Measurements from ENCODE around the gene ATOX1.

The ATOX1 gene

DNA sequence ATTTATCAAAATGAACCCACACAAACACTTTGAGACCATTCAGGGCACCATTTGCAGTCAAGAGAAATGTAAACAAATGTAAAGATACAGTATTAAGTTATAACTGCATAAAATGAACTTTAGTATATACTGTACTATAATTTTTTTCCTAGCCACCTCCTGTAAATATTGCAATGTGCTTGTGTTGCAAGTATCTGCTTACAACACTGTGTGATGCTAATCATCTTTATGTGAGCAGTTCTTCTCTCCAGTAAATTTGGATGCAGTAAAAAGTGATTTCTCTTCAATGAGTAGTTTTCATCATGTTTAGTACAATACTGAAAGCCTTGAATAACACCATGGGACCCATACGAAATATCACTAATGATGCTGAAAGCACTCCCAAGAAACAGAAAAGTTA is 22.8 kb upstream of the ATOX1 start:
- Histone ChIP-seq H3K4me1 (peaks cover 76% of the 10 kb centered on the region), H3K9ac (no peak overlapping the region), H4K20me1 (peaks cover 100% of the 10 kb centered on the region), H3K4me2 (no peak overlapping the region), H3K4me3 (no peak overlapping the region), H3K9me3 (no peaks in the 10 kb centered on the region), H3K27me3 (no peaks in the 10 kb centered on the region), H3K36me3 (peaks cover 54% of the 10 kb centered on the region), H3K27ac (no peak overlapping the region)
- no peak for TF ChIP-seq Cebpa-rat (IDR thresholded peaks at IDR 0.05)

DNA sequence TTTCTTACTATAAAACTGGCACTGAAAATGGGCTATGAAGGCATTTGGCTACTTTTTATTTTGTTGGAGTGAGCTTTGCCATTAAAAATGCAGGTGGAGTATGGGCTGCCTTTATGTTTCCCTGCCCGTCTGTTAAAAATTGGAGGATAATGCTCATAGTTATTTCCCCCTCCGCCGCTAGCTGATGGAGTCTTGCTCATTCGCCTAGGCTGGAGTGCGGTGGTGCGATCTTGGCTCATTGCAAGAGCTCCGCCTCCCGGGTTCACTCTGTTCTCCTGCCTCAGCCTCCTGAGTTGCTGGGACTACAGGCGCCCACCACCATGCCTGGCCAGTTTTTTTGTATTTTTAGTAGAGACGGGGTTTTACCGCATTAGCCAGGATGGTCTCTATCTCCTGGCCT is 21.9 kb upstream of the ATOX1 start:
- Histone ChIP-seq H3K36me3 (peaks cover 52% of the 10 kb centered on the region), H4K20me1 (peaks cover 100% of the 10 kb centered on the region), H3K9me3 (no peaks in the 10 kb centered on the region)

DNA sequence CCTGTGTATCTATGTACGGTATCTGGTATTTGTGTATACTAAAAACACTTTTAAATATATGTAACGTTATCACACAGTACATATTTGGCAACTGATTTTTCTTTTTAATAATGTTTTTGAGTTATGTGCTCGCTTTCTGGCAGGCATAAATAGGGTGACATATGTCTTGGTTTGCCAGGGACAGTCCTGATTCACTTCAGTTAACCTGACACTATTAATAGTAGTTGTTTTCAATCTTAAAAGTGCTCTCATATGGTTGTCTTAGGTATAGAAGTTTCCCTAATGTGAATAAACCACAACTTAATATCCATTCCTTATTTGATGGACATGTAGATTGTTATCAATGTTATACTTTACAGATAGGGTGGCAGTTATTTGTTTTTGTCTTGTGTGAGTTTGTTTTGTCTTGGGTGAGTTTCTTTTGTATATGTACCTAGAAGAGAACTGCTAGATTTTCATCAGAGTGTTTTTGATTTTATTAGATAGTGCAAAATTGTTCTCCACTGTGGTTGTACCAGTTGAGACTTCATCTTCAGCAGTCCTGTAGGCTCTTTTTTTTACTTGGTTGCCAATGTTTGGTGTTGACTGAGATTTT is 21.2 kb upstream of the ATOX1 start:
- no peak overlapping the region for H3K4me3 ChIP-seq
- no peaks in the 10 kb centered on the region for H3K27me3 ChIP-seq
- no peak overlapping the region for H3K9ac ChIP-seq
- H3K9me3 ChIP-seq, result no peaks in the 10 kb centered on the region
- peaks cover 49% of the 10 kb centered on the region for H3K36me3 ChIP-seq
- peaks cover 87% of the 10 kb centered on the region for H3K4me1 ChIP-seq
- H3K27ac ChIP-seq, result no peak overlapping the region
- peaks cover 100% of the 10 kb centered on the region for H4K20me1 ChIP-seq
- H3K4me2 ChIP-seq, result peak overlapping the region; percentile 25; the same call in 1 of the 2 replicates
- TF ChIP-seq Cebpa-rat (IDR thresholded peaks at IDR 0.05), result no peak

More for the DNA sequence above, 21.9 kb upstream of the ATOX1 start:
- Histone ChIP-seq H3K4me1 (peaks cover 85% of the 10 kb centered on the region), H3K27me3 (no peaks in the 10 kb centered on the region), H3K4me2 (peak overlapping the region; percentile 11; the same call in 1 of the 2 replicates), H3K4me3 (no peak overlapping the region), H3K27ac (no peak overlapping the region), H3K9ac (no peak overlapping the region)
- TF ChIP-seq Cebpa-rat (IDR thresholded peaks at IDR 0.05), result no peak

DNA sequence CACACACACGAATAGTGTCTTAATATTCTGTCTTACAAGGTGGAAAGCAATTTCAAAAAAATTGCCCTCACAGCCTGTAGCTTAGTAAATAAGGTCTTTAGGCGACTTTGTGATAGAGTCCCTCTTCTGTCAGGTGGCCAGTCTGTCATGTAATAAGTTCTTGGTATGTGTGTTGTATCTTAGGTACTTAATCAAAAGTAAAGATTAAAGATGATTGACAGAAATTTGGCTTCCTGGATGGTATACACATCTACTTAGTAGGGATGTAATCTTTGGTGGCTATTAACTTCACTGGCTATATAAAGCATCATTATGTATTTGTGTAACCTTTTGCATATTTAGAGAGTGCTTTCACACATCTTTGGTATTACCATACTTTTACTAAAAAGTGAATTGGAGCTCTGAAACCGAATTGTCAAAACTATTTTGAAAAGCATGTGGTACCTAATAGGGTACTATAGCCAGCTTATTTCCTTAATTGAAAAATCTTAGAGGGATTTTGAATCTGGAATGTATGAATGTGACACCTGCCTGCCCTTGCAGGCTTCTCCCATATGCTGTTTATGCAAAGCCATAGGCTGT is 16.7 kb upstream of the ATOX1 start:
- H3K9ac ChIP-seq, result no peak overlapping the region; the same call in 1 of the 2 replicates
- no peak overlapping the region for H3K27ac ChIP-seq
- peak overlapping the region; percentile 93 for H3K4me3 ChIP-seq
- H3K4me2 ChIP-seq, result peak overlapping the region; percentile 80
- no peaks in the 10 kb centered on the region for H3K9me3 ChIP-seq
- peaks cover 81% of the 10 kb centered on the region for H4K20me1 ChIP-seq
- no peaks in the 10 kb centered on the region for H3K27me3 ChIP-seq
- peaks cover 59% of the 10 kb centered on the region for H3K4me1 ChIP-seq
- H3K36me3 ChIP-seq, result peaks cover 39% of the 10 kb centered on the region
- TF ChIP-seq Cebpa-rat (IDR thresholded peaks at IDR 0.05), result no peak

DNA sequence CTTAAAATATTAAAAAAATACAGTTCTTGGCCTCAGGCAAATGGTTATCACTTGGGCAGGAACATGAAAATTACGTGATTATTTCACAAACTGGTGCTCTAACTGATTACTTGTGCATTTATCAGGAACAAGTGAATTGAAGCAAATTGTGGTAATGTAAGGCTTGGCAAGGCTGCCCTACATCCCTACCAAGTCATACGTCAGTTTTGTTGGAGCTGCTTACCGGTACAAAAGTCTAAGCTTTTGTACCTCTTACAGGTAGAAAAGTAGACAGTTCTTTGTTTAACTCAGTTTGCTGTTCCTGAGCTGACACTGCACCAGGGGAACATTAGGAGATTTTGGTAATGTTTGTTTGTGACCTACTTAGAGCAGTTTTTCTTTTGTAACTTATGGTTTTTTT is 15.5 kb upstream of the ATOX1 start:
- H3K9me3 ChIP-seq, result no peaks in the 10 kb centered on the region
- no peak overlapping the region for H3K27ac ChIP-seq
- H3K36me3 ChIP-seq, result peaks cover 30% of the 10 kb centered on the region
- H3K4me3 ChIP-seq, result peak overlapping the region; percentile 93
- H3K4me2 ChIP-seq, result peak overlapping the region; percentile 80
- peaks cover 58% of the 10 kb centered on the region for H3K4me1 ChIP-seq
- peaks cover 70% of the 10 kb centered on the region for H4K20me1 ChIP-seq
- H3K9ac ChIP-seq, result peak overlapping the region; percentile 98
- TF ChIP-seq Cebpa-rat (IDR thresholded peaks at IDR 0.05), result no peak
- no peaks in the 10 kb centered on the region for H3K27me3 ChIP-seq

DNA sequence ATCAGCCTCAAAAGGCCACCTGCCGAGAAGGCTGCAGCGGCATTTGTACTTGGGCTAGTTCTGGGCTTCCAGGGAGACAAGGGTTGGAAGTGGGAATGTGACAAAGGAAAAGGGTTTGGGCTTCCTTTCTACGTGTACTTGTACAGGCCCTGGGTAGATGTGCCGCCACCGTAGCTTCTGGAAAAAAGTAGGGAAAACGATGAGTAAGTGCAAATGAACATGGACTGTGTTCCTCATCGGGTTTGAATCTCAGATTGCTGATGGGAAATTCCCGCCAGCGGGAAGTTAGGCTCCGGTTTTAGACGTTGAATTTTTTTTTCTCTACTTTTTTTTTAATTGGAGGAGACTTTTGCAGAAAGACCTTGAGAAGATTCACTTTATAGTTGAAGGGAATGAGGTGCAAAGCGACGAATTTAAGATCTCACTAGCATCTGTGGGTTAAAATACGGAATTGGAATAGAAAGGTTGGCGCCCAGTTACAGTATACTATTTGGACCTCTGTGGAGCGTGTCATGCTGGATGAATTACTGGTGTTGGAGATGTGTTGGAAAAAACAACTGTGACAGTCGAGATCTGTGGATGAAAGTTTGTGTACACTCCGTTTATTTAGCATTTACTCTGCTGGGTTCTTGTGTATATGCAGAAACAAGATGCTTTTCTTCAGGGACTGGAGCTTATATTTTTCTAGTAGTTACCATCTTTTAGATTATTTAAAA is 14.6 kb upstream of the ATOX1 start:
- H3K4me2 ChIP-seq, result peak overlapping the region; percentile 80
- H3K36me3 ChIP-seq, result peaks cover 21% of the 10 kb centered on the region
- no peak for TF ChIP-seq Cebpa-rat (IDR thresholded peaks at IDR 0.05)
- H4K20me1 ChIP-seq, result peaks cover 60% of the 10 kb centered on the region
- H3K27ac ChIP-seq, result peak overlapping the region; percentile 95
- no peaks in the 10 kb centered on the region for H3K9me3 ChIP-seq
- H3K4me3 ChIP-seq, result peak overlapping the region; percentile 93
- H3K27me3 ChIP-seq, result no peaks in the 10 kb centered on the region
- H3K4me1 ChIP-seq, result peaks cover 51% of the 10 kb centered on the region
- H3K9ac ChIP-seq, result peak overlapping the region; percentile 98

DNA sequence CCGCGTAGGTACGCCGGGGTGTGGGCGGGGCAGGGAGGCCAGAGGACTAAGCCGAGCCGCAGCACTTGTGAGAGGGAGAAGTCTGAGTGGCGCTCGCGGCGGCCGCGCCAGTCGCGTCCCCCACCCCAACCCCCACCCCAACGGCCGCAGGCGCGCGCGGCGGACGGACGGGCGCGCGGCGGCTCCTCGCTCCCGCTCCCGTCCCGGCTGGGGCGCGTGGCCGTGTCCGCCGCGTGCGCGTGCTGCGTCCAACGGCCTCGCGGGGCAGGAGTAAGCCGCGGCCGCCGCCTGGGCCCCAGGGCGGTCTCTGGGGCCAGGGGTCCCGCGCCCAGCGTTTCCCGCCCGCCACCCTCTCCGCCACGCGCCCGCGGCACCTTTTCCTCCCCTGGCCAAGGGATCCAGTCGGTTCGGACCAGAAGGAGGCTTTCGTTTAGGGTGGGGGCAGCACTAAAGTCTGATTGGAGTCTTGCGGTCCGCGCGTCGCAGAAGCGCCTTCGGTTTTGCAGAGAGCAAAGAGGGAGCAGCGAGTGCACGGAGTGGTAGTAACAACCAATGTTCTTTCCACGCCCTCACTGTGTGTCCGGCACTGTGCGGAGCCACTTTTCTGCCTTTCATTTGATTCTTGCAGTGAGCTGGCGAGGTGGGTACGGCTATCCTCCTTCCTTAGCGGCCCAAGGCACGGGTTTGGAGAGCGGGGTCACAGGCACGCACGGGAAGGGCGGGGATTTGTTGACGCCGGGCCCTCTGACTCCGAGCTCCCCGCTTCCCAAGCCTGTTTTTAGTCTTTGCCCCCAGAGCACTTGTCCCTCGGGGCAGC is 13.8 kb upstream of the ATOX1 start:
- peaks cover 53% of the 10 kb centered on the region for H4K20me1 ChIP-seq
- H3K9ac ChIP-seq, result peak overlapping the region; percentile 98
- peak overlapping the region; percentile 93 for H3K4me3 ChIP-seq
- peaks cover 51% of the 10 kb centered on the region for H3K4me1 ChIP-seq
- no peaks in the 10 kb centered on the region for H3K9me3 ChIP-seq
- H3K36me3 ChIP-seq, result peaks cover 13% of the 10 kb centered on the region
- H3K27ac ChIP-seq, result peak overlapping the region; percentile 95
- no peak for TF ChIP-seq Cebpa-rat (IDR thresholded peaks at IDR 0.05)
- H3K4me2 ChIP-seq, result peak overlapping the region; percentile 80
- H3K27me3 ChIP-seq, result no peaks in the 10 kb centered on the region

DNA sequence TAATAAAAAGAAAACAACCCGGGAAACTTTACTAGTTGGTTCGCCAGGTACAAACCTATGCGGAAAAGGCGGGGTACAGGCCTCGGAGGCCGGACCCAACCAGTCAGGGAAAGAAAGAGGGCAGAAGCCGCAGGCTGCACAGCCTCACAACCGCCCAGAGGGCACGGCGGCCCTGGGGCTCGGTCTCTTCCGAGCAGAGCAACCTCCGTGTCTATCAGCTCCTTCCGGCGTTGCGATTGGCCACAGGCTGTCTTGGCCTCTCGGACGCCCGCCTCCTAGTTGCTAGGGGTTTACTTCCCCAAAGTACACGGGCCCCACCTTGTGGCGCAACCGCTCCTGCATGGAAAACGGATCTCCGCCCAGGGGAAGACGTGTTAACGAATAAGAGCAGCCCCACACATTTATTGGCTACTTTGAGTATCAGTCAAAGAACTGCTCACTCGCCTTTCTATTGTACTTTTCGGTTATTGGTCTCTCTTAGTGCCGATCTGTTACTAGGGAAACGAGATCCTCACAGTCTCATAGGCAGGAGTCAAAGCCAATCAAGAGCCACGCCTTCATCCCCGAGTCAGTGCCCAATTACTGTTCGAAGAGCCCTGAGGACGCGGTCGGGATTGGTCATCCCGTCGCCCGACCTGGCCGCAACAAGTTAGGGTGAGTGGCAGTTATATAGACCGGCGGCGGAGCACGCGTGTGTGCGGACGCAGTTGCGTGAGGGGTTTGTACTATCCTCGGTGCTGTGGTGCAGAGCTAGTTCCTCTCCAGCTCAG is 13.0 kb upstream of the ATOX1 start, which contains the start of gene G3BP1:
Gene G3BP1, plus strand, starts transcription at position 696 of the 770 bp plus-strand sequence. CDS start 14,667 bp downstream, outside the sequence.
- peak; percentile 96 for TF ChIP-seq Cebpa-rat (IDR thresholded peaks at IDR 0.05)
- peaks cover 45% of the 10 kb centered on the region for H3K4me1 ChIP-seq
- H3K36me3 ChIP-seq, result peaks cover 6% of the 10 kb centered on the region; the same call in 1 of the 2 replicates
- peak within 1 kb of the TSS; percentile 99 for H3K27ac ChIP-seq
- peak within 1 kb of the TSS; percentile 93 for H3K4me3 ChIP-seq
- peak within 1 kb of the TSS; percentile 99 for H3K4me2 ChIP-seq
- no peaks in the 10 kb centered on the region for H3K9me3 ChIP-seq
- peaks cover 45% of the 10 kb centered on the region for H4K20me1 ChIP-seq
- no peaks in the 10 kb centered on the region for H3K27me3 ChIP-seq
- peak within 1 kb of the TSS; percentile 98 for H3K9ac ChIP-seq
